ENCODE data around the gene NEDD8. TPM values are rescaled to one million over a fixed set of nuclear protein-coding genes. Genes with fewer than 3 reads are reported as not detected.

NEDD8 gene
- total and polyA plus RNA-seq, 2 of the 4 experiments (the other 2 are of a cell fraction): 167 to 375 TPM

- CTCF ChIA-PET: interaction anchor here (0.6 to 2.5 kb wide), 2 partner anchors 13 to 735 kb away, joined by 3 to 7 read pairs; partner anchors contain the start of gene MDP1
- in situ Hi-C loops (cut with MboI; ENCODE audit: low sequenced_read_pairs): no loop called here
Measured at GRCh38 chr14:24228902-24229301, 3.3 kb downstream of the NEDD8 start.

More at GRCh38 chr14:24228902-24229301, 3.3 kb downstream of the NEDD8 start:
- no TSS peak for BruUV-seq (replicated peaks)
- no peak overlapping the region; the same call in 1 of the 2 replicates for H3K23ac ChIP-seq (ENCODE audit: low read depth, low read length)
- no peak overlapping the region for H2AK9ac ChIP-seq (replicated peaks; ENCODE audit: low read depth, low read length, poor library complexity)
- H3K27me3 ChIP-seq (ENCODE audit: control insufficient read depth, insufficient read depth, low read length): no peaks in the 10 kb centered on the region
- no peak overlapping the region for H2BK15ac ChIP-seq (ENCODE audit: low read depth, low read length)
- H4K20me1 ChIP-seq (ENCODE audit: insufficient read depth, low read length): no peaks in the 10 kb centered on the region
- dilution Hi-C loops (cut with HindIII; ENCODE audit: low sequenced_read_pairs, unreplicated experiment) (no loop called here), intact Hi-C loops (cut with micrococcal nuclease) (no loop called here)
- H3K79me1 ChIP-seq (ENCODE audit: low read depth in 1 of 2, low read length in 2 of 2): peaks cover 25 to 56% of the 10 kb centered on the region in 2 experiments
- H3K36me3 ChIP-seq (ENCODE audit: control insufficient read depth, insufficient read depth, low read length): peaks cover 6% of the 10 kb centered on the region; the same call in 1 of the 2 replicates
- H3K4me2 ChIP-seq (ENCODE audit: low read depth, low read length): no peak overlapping the region
- no peak overlapping the region for H2AK5ac ChIP-seq (ENCODE audit: low read depth, low read length)
- H3K9me1 ChIP-seq (ENCODE audit: insufficient read depth, low read length): peaks cover 7% of the 10 kb centered on the region
- no peak overlapping the region for H4K8ac ChIP-seq (ENCODE audit: low read depth in 2 of 2, low read length in 2 of 2)
- TF ChIP-seq RCOR1 (IDR thresholded peaks at IDR 0.05; ENCODE audit: insufficient replicate concordance, low read length) (no peak), CHD1 (IDR thresholded peaks at IDR 0.05; ENCODE audit: low read depth, low read length) (no peak), RAD21 (IDR thresholded peaks at IDR 0.05; ENCODE audit: low read length) (no peak), MAZ (IDR thresholded peaks at IDR 0.05; ENCODE audit: borderline replicate concordance, low read depth, low read length) (no peak), BHLHE40 (IDR thresholded peaks at IDR 0.05; ENCODE audit: low read depth, low read length) (no peak), NFE2L2 (IDR thresholded peaks at IDR 0.05; ENCODE audit: low read depth, low read length) (no peak), POLR2A (IDR thresholded peaks at IDR 0.05; ENCODE audit: low read depth, low read length) (no peak), MXI1 (IDR thresholded peaks at IDR 0.05; ENCODE audit: borderline replicate concordance, low read depth, low read length) (no peak), MAFK (IDR thresholded peaks at IDR 0.05; ENCODE audit: low read depth, low read length) (no peak)
- no peak overlapping the region for H2BK120ac ChIP-seq (ENCODE audit: low read depth, low read length)
- H4K5ac ChIP-seq (ENCODE audit: low read depth, low read length): no peak overlapping the region
- no peak overlapping the region for H2AFZ ChIP-seq (replicated peaks; ENCODE audit: low read length, poor library complexity)
- no peak overlapping the region for H3K4me3 ChIP-seq (ENCODE audit: insufficient read depth, low read depth, low read length)
- H2BK20ac ChIP-seq (ENCODE audit: low read depth, low read length): no peak overlapping the region
- DNase-seq: no peak
- H3K56ac ChIP-seq (ENCODE audit: extremely low read depth, insufficient read depth, low read length): no peak overlapping the region; the same call in 1 of the 2 replicates
- no peak overlapping the region for H4K91ac ChIP-seq (ENCODE audit: insufficient read depth, low read depth, low read length)
- no peak overlapping the region for H3K4ac ChIP-seq (ENCODE audit: low read depth, low read length)
- no peak overlapping the region for H3K14ac ChIP-seq (replicated peaks; ENCODE audit: low read depth, low read length)
- H3K4me1 ChIP-seq (ENCODE audit: control insufficient read depth, insufficient read depth, low read length): peaks cover 10% of the 10 kb centered on the region
- POLR2A ChIA-PET (ENCODE audit: unreplicated experiment): interaction anchor here (0.6 kb wide), 2 partner anchors 9 to 1126 kb away, joined by 4 to 8 read pairs; no protein-coding TSS in a partner anchor
- H3K18ac ChIP-seq (ENCODE audit: low read depth, low read length): no peak overlapping the region
- ATAC-seq (ENCODE audit: low read depth): no peak
- H2BK5ac ChIP-seq (ENCODE audit: low read depth, low read length, poor library complexity, severe bottlenecking): no peak overlapping the region
- no CpG with 5 or more reads among the region's 1 CpG for WGBS, 2 experiments (ENCODE audit: extremely low coverage in 2 of 2, insufficient read length in 1 of 2)
- H3K9me3 ChIP-seq (ENCODE audit: control insufficient read depth, insufficient read depth, low read length): no peaks in the 10 kb centered on the region
- no peak overlapping the region for H3K27ac ChIP-seq (ENCODE audit: insufficient read depth, low read length)
- H3K9ac ChIP-seq (ENCODE audit: low read depth, low read length): no peak overlapping the region

Measured in IMR-90 (cell line).